Lung (tissue), 12 donors: ENCODE results near the gene ERBB4. TPM values are rescaled to one million over a fixed set of nuclear protein-coding genes. Genes with fewer than 3 reads are reported as not detected.

Source experiments
- ATAC-seq: fragments of 200-7000 bp; cut with Tn5 transposase; one replicate; pipeline ENCODE4 v1.9.1; 2020; ENCODE audit warnings: moderate number of reproducible peaks; ENCODE audit not compliant: insufficient read depth, low FRiP score
- DNase-seq, 3 donors: peaks; one replicate each; pipeline ENCODE4 v3.0.0-alpha.2; 2013 to 2017
- H3K27ac ChIP-seq, 2 donors: one replicate each; pipeline ENCODE4 v1.5.1; 2013; ENCODE audit warnings: mild to moderate bottlenecking in 2 of 2, moderate library complexity in 2 of 2, control low read depth in 1 of 2, inconsistent platforms in 1 of 2, low read depth in 1 of 2, low read length in 1 of 2
- H3K27me3 ChIP-seq, 3 donors: one replicate each; pipeline ENCODE4 v1.5.1; 2013; ENCODE audit warnings: low read length in 2 of 3; ENCODE audit not compliant: control insufficient read depth in 3 of 3, insufficient read depth in 3 of 3
- H3K36me3 ChIP-seq, 4 donors: one replicate each; pipeline ENCODE4 v1.5.1; 2013; ENCODE audit warnings: low read length in 4 of 4, mild to moderate bottlenecking in 1 of 4, moderate library complexity in 1 of 4; ENCODE audit not compliant: control insufficient read depth in 4 of 4, insufficient read depth in 4 of 4
- H3K4me1 ChIP-seq, 5 donors: one replicate each; pipeline ENCODE4 v1.5.1; 2013; ENCODE audit warnings: low read length in 5 of 5, mild to moderate bottlenecking in 2 of 5, moderate library complexity in 1 of 5; ENCODE audit not compliant: control insufficient read depth in 5 of 5, insufficient read depth in 5 of 5
- H3K4me3 ChIP-seq: one replicate; pipeline ENCODE4 v1.5.1; 2013; ENCODE audit warnings: mild to moderate bottlenecking, control low read depth, moderate library complexity
- H3K9ac ChIP-seq, 2 donors: one replicate each; pipeline ENCODE4 v1.5.1; 2013; ENCODE audit warnings: low read length in 2 of 2, control low read depth in 1 of 2; ENCODE audit not compliant: insufficient read depth in 1 of 2
- H3K9me3 ChIP-seq, 4 donors: one replicate each; pipeline ENCODE4 v1.5.1; 2013; ENCODE audit warnings: low read length in 3 of 4, mild to moderate bottlenecking in 1 of 4, moderate library complexity in 1 of 4; ENCODE audit not compliant: control insufficient read depth in 4 of 4, insufficient read depth in 3 of 4
- CTCF ChIP-seq: IDR thresholded peaks from 2 replicates; pipeline ENCODE4 v1.5.1; 2012; ENCODE audit warnings: mild to moderate bottlenecking; ENCODE audit errors: control extremely low read depth, extremely low read depth
- WGBS, 2 donors: extraction: QIAGEN DNeasy Blood & Tissue Kit; methylation state at CpG; one replicate each; pipeline ENCODE4 v1.1.7; 2013; 5-methylcytosine and 5-hydroxymethylcytosine counted together
- polyA plus RNA-seq, 2 donors: library from polyadenylated mRNA; stranded (reverse); fragments of 200-250 nt; gene quantifications; one replicate each; pipeline ENCODE4 v1.2.1, GENCODE V29; 2013
- total RNA-seq, 2 donors: library from RNA; depleted of rRNA in 1 of 2; stranded (reverse); fragments of >200 nt in 1 of 2; gene quantifications; one replicate each; pipeline ENCODE4 v1.2.1, GENCODE V29; 2014 to 2021
- donor health status: control.
- donor health status: control.
- donor health status: Bipolar disorder and iron deficiency.
- donor health status: healthy.
- donor health status: DM: yes; HTN: yes; CAD: no.

The ERBB4 gene
- total and polyA plus RNA-seq, 4 donors: 0.41 to 16.8 (median 5.3) TPM

DNA sequence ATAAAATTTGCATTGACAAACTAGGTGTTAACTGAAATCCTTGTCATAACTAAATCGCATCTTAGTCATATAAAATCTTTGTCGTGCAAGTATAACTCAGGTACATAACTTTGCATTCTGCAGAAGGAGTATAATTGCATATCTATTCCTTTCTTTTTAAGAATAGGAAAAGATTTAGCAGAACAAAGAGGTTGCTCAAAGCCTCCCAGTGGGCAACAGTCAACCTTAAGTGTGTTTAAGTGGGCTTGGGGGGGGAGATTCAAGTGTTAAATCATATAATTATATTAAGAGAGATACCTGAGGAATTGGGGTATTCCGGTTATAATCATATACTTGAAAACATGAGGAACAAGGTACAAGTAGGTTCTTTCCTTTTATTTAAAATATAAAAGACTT, 1068.9 kb downstream of the ERBB4 start:
- 72 to 76% methylated on average over 3 of the region's 3 CpGs for WGBS, 2 donors
- no peak for ATAC-seq
- Histone ChIP-seq H3K27ac (no peak overlapping the region), H3K9me3 (no peaks in the 10 kb centered on the region), H3K9ac (no peak overlapping the region), H3K4me1 (peaks cover 0 to 7% (median 0%) of the 10 kb centered on the region in 5 donors), H3K36me3 (no peaks in the 10 kb centered on the region), H3K4me3 (no peak overlapping the region), H3K27me3 (no peaks in the 10 kb centered on the region)
- no peak for DNase-seq
- TF ChIP-seq CTCF: no peak

DNA sequence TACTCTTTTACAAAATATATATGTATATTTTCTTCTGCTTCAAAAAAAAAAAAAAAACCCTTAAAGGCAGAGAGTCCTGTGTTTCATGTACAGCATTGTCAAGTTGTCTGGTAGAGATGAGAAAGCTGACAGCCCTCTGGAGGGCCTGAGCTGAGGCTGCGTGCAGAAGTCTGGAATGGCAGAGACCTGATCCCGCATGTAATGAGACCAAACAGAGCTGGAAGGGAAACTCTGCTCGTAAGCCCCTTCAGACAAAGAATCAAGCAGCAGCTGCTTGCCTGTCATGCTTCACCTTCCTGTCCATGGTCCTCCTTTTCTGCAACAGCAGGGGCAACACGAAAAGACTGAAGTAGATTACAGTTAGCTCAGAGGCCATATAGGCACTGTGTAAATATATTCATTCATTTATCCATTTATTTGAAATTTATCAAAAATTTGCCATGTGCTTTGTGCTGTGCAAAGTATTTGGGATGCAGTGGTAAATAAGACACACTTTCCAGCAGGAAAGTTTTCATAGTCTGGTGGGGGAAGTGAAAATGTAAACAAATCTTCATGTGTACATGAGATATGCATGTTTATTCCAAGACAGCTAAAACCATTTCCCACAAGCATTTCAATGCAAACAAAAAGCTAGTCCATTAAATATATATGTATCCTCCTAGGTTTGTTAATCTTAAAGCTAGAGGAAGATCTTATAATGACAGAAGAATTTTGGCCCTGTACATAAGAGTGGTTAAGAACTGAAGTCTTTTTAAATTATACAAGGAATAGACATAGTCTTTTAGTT, 1069.5 kb downstream of the ERBB4 start:
- 43 to 50% methylated on average over 4 of the region's 4 CpGs for WGBS, 2 donors
- DNase-seq (peak in 1 of 3 donors; percentile 43), ATAC-seq (no peak)
- Histone ChIP-seq H3K4me3 (no peak overlapping the region), H3K27ac (no peak overlapping the region), H3K9ac (no peak overlapping the region), H3K9me3 (no peaks in the 10 kb centered on the region), H3K36me3 (no peaks in the 10 kb centered on the region), H3K27me3 (no peaks in the 10 kb centered on the region), H3K4me1 (peaks cover 0 to 7% (median 0%) of the 10 kb centered on the region in 5 donors)
- TF ChIP-seq CTCF: no peak

- Histone ChIP-seq H3K9ac (no peak overlapping the region), H3K27me3 (no peaks in the 10 kb centered on the region), H3K4me3 (no peak overlapping the region), H3K4me1 (peaks cover 0 to 7% (median 0%) of the 10 kb centered on the region in 5 donors), H3K27ac (no peak overlapping the region), H3K36me3 (no peaks in the 10 kb centered on the region), H3K9me3 (no peaks in the 10 kb centered on the region)
- WGBS, 2 donors: 42 to 50% methylated on average over 4 of the region's 4 CpGs
- DNase-seq: no peak
- TF ChIP-seq CTCF: no peak
- ATAC-seq: no peak
Measured at GRCh38 chr2:211468217-211468616, 1070.4 kb downstream of the ERBB4 start.
